ENCODE measurements around the gene TMEM109.

- no peak for TF ChIP-seq POLR2A (IDR thresholded peaks at IDR 0.05; ENCODE audit: low read length)
- TF ChIP-seq GATA1 (IDR thresholded peaks at IDR 0.05; ENCODE audit: low read depth, low read length), result no peak
These were observed 23.9 kb downstream of the TMEM109 start for GRCh38 chr11:60937811-60938210.
